ENCODE measurements around the gene TLE2. TPM values are rescaled to one million over a fixed set of nuclear protein-coding genes. Genes with fewer than 3 reads are reported as not detected.

Gene TLE2
- total and polyA plus RNA-seq, 3 donors from 2014 or later, result 30.2 to 76.6 (median 70.5) TPM

- DNase-seq, result no peak
- Histone ChIP-seq H3K9me3 (no peaks in the 10 kb centered on the region), H3K27ac (no peak overlapping the region), H3K4me1 (peaks cover 20% of the 10 kb centered on the region), H3K27me3 (no peaks in the 10 kb centered on the region), H3K4me3 (no peak overlapping the region), H3K36me3 (ENCODE audit: low read depth, missing control alignments) (no peaks in the 10 kb centered on the region)
- 48% methylated on average over 16 of the region's 20 CpGs; no CpG with 5 or more reads in 1 of the 2 donors for WGBS, 2 donors
- intact Hi-C loops (cut with DNase I; ENCODE audit: low total_unique reads), result no loop called here
- TF ChIP-seq POLR2A (IDR thresholded peaks at IDR 0.05), result no peak
- TF ChIP-seq, protein P1, sequence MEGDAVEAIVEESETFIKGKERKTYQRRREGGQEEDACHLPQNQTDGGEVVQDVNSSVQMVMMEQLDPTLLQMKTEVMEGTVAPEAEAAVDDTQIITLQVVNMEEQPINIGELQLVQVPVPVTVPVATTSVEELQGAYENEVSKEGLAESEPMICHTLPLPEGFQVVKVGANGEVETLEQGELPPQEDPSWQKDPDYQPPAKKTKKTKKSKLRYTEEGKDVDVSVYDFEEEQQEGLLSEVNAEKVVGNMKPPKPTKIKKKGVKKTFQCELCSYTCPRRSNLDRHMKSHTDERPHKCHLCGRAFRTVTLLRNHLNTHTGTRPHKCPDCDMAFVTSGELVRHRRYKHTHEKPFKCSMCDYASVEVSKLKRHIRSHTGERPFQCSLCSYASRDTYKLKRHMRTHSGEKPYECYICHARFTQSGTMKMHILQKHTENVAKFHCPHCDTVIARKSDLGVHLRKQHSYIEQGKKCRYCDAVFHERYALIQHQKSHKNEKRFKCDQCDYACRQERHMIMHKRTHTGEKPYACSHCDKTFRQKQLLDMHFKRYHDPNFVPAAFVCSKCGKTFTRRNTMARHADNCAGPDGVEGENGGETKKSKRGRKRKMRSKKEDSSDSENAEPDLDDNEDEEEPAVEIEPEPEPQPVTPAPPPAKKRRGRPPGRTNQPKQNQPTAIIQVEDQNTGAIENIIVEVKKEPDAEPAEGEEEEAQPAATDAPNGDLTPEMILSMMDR (IDR thresholded peaks at IDR 0.05), result no peak
Observed at GRCh38 chr19:2986951-2987524, 42.0 kb downstream of the TLE2 start.

DNA sequence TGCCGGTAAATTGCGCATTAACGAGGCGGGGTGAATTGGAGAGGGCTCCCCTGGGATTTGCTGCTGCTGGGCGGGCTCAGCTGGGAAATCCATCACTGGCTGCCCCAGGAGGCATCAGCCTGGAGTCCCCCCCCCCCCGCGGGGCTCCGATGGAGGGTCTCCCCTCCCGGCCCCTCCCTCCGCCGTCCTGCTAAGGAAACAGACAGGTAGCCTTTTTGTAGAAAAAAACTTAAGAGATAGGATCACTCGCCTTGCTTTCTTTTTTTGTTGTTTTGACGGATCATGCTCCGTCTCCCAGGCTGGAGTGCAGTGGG, 44.9 kb downstream of the TLE2 start:
- H3K4me1 ChIP-seq, result peaks cover 20% of the 10 kb centered on the region
- H3K4me3 ChIP-seq, result peak overlapping the region in 1 of 2 donors; percentile 27
- intact Hi-C loops (cut with DNase I; ENCODE audit: low total_unique reads), result no loop called here
- DNase-seq, result no peak
- no peak for TF ChIP-seq POLR2A (IDR thresholded peaks at IDR 0.05)
- TF ChIP-seq, protein P1 (IDR thresholded peaks at IDR 0.05), result no peak
- no peaks in the 10 kb centered on the region for H3K27me3 ChIP-seq
- no peaks in the 10 kb centered on the region for H3K36me3 ChIP-seq (ENCODE audit: low read depth, missing control alignments)
- peak overlapping the region in 1 of 2 donors; percentile 8 for H3K27ac ChIP-seq
- WGBS, 2 donors, result 2 to 3% methylated on average over 10 to 14 of the region's 14 CpGs
- no peaks in the 10 kb centered on the region for H3K9me3 ChIP-seq

DNA sequence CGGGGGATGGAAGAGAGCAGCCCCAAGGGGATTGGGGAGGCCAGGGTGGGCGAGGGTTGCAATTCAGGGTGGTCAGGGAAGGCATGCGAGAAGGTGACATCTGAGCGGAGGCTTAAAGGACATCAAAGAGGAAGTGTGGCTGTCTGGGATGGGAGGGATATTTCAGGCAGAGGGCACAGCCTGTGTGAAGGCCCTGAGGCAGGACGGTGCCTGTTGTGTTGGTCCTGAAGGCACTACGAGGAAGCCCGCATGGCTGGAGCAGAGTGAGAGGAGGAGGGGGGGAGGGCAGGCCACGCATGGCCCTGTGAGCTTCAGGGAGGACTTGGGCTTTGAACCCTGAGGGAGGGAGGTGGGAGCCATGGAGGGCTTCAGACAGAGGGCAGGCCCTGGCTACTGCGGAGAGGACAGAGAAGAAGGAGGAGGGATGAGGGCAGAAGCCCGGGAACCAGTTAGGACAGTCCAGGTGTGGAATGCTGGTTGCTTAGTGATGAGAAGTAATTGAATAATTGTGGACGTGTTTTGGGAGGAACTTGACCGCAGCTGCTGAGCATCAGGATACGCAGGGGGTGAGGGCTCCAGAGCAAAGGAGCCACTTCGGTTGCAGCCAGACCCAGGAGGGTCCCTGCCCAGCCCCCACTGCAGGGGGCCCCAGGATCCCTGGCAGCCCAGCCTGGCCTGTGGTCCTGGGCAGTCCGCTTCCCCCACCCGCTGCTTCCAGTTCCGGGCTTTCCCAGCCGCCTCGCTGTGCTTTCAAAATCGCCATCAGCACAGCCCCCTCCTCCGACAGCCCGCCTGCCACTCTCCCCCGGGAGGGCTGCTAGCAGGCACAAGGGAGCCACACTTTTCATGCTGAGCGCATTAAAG, 45.5 kb downstream of the TLE2 start:
- Histone ChIP-seq H3K4me3 (peak overlapping the region in 1 of 2 donors; percentile 27), H3K27ac (peak overlapping the region; percentile 8 to 16), H3K36me3 (ENCODE audit: low read depth, missing control alignments) (no peaks in the 10 kb centered on the region), H3K4me1 (peaks cover 20% of the 10 kb centered on the region), H3K9me3 (no peaks in the 10 kb centered on the region), H3K27me3 (no peaks in the 10 kb centered on the region)
- 21 to 26% methylated on average over 13 to 24 of the region's 24 CpGs for WGBS, 2 donors
- peak; percentile 54 for DNase-seq
- intact Hi-C loops (cut with DNase I; ENCODE audit: low total_unique reads), result no loop called here
- no peak for TF ChIP-seq POLR2A (IDR thresholded peaks at IDR 0.05)
- TF ChIP-seq, protein P1 (IDR thresholded peaks at IDR 0.05), result no peak

DNA sequence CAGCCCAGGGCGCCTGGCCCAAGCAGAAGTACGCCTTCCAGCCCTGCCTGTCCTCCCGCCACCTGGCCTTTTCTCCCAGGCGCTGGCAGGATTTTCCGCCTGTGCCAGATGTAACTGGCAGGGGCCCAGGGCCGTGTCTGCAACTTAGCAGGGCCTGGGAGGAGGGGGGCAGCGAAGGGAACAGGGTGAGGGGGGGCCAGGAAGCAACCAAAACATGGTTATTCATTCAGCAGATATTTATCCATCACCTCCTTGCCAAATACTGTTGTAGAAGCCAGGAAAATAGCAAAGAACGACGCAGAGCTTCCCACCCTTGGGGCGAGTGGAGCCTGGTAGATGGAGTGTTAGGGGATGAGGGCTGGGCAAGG, 46.1 kb downstream of the TLE2 start:
- WGBS, 2 donors, result 24% methylated on average over 9 to 10 of the region's 10 CpGs
- Histone ChIP-seq H3K9me3 (no peaks in the 10 kb centered on the region), H3K4me1 (peaks cover 20% of the 10 kb centered on the region), H3K36me3 (ENCODE audit: low read depth, missing control alignments) (no peaks in the 10 kb centered on the region), H3K27ac (peak overlapping the region; percentile 8 to 16), H3K27me3 (no peaks in the 10 kb centered on the region), H3K4me3 (no peak overlapping the region)
- intact Hi-C loops (cut with DNase I; ENCODE audit: low total_unique reads), result no loop called here
- DNase-seq, result peak; percentile 81
- TF ChIP-seq, protein P1 (IDR thresholded peaks at IDR 0.05), result no peak
- TF ChIP-seq POLR2A (IDR thresholded peaks at IDR 0.05), result no peak

Measured in testis (tissue), 3 donors.